Osteocyte (in vitro differentiated cells): ENCODE measurements around the gene KRT78. TPM values are rescaled to one million over a fixed set of nuclear protein-coding genes. Genes with fewer than 3 reads are reported as not detected.

ENCODE experiments used
- DNase-seq: peaks from one replicate; pipeline ENCODE4 v3.0.0; 2021; ENCODE audit warnings: mixed read lengths; ENCODE audit not compliant: unreplicated experiment; ENCODE audit errors: extremely low spot score
- H3K27ac Mint-ChIP-seq: one replicate; pipeline ENCODE4 v1.8.0; 2021; ENCODE audit warnings: mild to moderate bottlenecking, mixed read lengths; ENCODE audit not compliant: unreplicated experiment
- H3K27me3 Mint-ChIP-seq: one replicate; pipeline ENCODE4 v1.8.0; 2021; ENCODE audit warnings: mixed read lengths; ENCODE audit not compliant: unreplicated experiment
- H3K36me3 Mint-ChIP-seq: one replicate; pipeline ENCODE4 v1.8.0; 2021; ENCODE audit warnings: mixed read lengths; ENCODE audit not compliant: unreplicated experiment
- H3K4me1 Mint-ChIP-seq: one replicate; pipeline ENCODE4 v1.8.0; 2021; ENCODE audit warnings: mixed read lengths; ENCODE audit not compliant: unreplicated experiment
- H3K4me3 Mint-ChIP-seq: one replicate; pipeline ENCODE4 v1.8.0; 2021; ENCODE audit warnings: mild to moderate bottlenecking, moderate library complexity, mixed read lengths; ENCODE audit not compliant: unreplicated experiment
- H3K9me3 Mint-ChIP-seq: one replicate; pipeline ENCODE4 v1.8.0; 2021; ENCODE audit warnings: mixed read lengths; ENCODE audit not compliant: unreplicated experiment
- CTCF ChIP-seq: fragments of 200-600 bp; sonication (generic); IDR thresholded peaks from 2 replicates; pipeline ENCODE4 v1.5.0; 2021; ENCODE audit warnings: antibody characterized with exemption, mild to moderate bottlenecking, moderate library complexity
- total RNA-seq: library from RNA; stranded (reverse); gene quantifications from 2 replicates; pipeline ENCODE4 v1.2.1, GENCODE V29; 2021

KRT78 gene
- total RNA-seq, 1 donor from 2014 or later, result not detected

GRCh38 chr12:52879394-52880351, 30.9 kb upstream of the KRT78 start:
- peak; percentile 73 for TF ChIP-seq CTCF
- H3K4me3 Mint-ChIP-seq, result peak overlapping the region; percentile 53
- DNase-seq, result peak; percentile 90
- peaks cover 36% of the 10 kb centered on the region for H3K4me1 Mint-ChIP-seq
- no peaks in the 10 kb centered on the region for H3K36me3 Mint-ChIP-seq
- peak overlapping the region; percentile 69 for H3K27ac Mint-ChIP-seq
- H3K9me3 Mint-ChIP-seq, result no peaks in the 10 kb centered on the region
- no peaks in the 10 kb centered on the region for H3K27me3 Mint-ChIP-seq

DNA sequence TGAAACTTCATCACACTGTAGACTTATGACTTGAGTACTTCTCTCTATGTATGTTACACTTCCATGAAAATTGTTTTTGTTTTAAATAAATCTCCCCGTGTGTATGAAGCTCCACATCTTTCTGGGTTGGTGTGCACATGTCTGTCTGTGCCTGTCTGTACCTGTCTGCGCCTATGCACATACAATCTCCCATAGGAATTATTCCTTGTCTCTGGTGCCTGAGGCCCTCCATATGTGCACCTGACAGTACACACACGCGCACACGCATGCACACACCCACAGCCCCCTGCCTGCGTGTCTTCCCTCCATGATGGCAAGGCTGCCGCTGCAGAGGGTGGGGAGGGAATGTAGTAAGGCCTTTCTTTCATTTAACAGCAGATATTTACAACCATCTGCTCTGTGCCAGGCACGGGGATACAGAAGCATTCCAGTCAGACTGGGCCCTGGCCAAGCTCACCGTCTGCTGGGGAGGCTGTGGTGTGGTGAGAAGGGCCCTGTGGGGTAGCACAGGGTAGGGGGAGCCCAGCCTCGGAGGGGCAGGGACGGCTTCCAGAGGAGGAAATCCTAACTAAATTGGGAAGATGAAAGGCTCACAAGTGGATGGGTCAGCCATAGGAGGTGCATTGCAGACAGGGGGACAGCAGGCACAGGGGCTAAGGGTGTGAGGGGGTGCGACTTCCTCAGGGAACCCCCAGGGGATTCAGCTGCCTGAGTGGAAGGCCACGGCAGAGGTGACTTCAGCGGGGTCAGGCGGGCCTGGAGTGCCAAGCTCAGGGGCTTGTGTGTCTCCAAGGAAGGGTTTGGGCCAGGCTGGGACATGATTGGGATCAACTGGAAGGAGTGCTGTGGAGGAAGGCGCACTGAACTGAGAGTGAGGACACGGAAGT, 30.0 kb upstream of the KRT78 start:
- no peak for TF ChIP-seq CTCF
- H3K27me3 Mint-ChIP-seq, result no peaks in the 10 kb centered on the region
- H3K27ac Mint-ChIP-seq, result peak overlapping the region; percentile 69
- H3K4me1 Mint-ChIP-seq, result peaks cover 43% of the 10 kb centered on the region
- H3K4me3 Mint-ChIP-seq, result no peak overlapping the region
- no peaks in the 10 kb centered on the region for H3K36me3 Mint-ChIP-seq
- no peak for DNase-seq
- no peaks in the 10 kb centered on the region for H3K9me3 Mint-ChIP-seq

GRCh38 chr12:52877242-52877641, 28.4 kb upstream of the KRT78 start:
- Mint-ChIP-seq H3K36me3 (no peaks in the 10 kb centered on the region), H3K4me1 (peaks cover 58% of the 10 kb centered on the region), H3K9me3 (no peaks in the 10 kb centered on the region), H3K4me3 (no peak overlapping the region), H3K27ac (no peak overlapping the region), H3K27me3 (no peaks in the 10 kb centered on the region)
- no peak for TF ChIP-seq CTCF
- DNase-seq, result no peak

GRCh38 chr12:52876372-52876771, 27.6 kb upstream of the KRT78 start:
- no peak overlapping the region for H3K27ac Mint-ChIP-seq
- H3K4me1 Mint-ChIP-seq, result peaks cover 67% of the 10 kb centered on the region
- no peak overlapping the region for H3K4me3 Mint-ChIP-seq
- TF ChIP-seq CTCF, result no peak
- no peaks in the 10 kb centered on the region for H3K36me3 Mint-ChIP-seq
- DNase-seq, result no peak
- no peaks in the 10 kb centered on the region for H3K27me3 Mint-ChIP-seq
- H3K9me3 Mint-ChIP-seq, result no peaks in the 10 kb centered on the region
